Eye (tissue), 1 donor: ENCODE measurements around the gene ANKRD18B.
"Not testable (repeated sequence)": the region's sequence is repeated elsewhere in the genome, so short reads cannot be mapped to it uniquely, and the experiment has no call there.

ENCODE experiments used
- DNase-seq: peaks from one replicate; pipeline ENCODE4 v3.0.0-alpha.2; 2015

The ANKRD18B gene

GRCh38 chr9:33614001-33614687, 90.1 kb downstream of the ANKRD18B start:
- DNase-seq = no peak

GRCh38 chr9:33618370-33618769, 94.3 kb downstream of the ANKRD18B start:
- DNase-seq = not testable (repeated sequence)

GRCh38 chr9:33619666-33620404, 95.8 kb downstream of the ANKRD18B start:
- peak; percentile 26 for DNase-seq

GRCh38 chr9:33620738-33621439, 96.8 kb downstream of the ANKRD18B start:
- DNase-seq = peak; percentile 57
